HG03442 (cell line): ENCODE results near the gene CCM2L.

ENCODE experiments used
- ATAC-seq: cut with Tn5 transposase; IDR thresholded peaks from one replicate; pipeline ENCODE4 v1.9.1; 2021; ENCODE audit warnings: mild to moderate bottlenecking, moderate library complexity; ENCODE audit not compliant: unreplicated experiment

The CCM2L gene

DNA sequence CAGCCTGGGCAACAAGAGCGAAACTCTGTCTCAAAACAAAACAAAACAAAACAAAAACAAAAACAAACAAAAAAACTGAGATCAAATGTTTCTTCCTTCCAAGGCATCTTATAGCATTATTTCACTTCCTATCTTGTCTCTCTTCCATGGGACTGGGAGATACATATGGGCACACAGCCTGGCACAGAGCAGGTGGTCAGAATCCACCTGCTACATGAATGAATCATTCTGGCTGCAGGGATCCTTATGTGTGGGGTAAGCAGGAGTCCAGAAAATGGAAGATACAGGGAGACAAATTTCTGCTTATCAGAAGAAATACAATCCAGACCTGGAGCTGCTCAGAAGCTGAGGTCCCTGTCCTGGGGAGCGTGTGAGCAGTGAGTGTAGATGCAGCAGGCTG, 18.2 kb upstream of the CCM2L start:
- ATAC-seq = no peak

DNA sequence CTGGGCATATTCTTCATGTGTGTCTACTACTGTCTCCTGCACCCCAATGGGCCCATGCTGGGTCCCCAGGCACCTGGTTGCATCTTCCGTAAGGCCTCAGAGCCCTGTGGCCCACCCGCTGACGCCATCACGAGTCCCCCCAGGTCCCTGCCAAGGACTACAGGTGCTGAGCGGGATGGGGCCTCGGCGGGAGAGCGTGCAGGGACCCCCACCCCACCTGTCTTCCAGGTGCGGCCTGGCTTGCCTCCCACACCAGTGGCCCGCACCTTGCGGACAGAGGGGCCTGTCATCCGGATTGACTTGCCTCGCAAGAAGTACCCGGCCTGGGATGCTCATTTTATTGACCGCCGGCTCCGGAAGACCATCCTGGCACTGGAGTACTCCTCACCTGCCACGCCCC, 13.2 kb upstream of the CCM2L start:
- ATAC-seq = no peak

DNA sequence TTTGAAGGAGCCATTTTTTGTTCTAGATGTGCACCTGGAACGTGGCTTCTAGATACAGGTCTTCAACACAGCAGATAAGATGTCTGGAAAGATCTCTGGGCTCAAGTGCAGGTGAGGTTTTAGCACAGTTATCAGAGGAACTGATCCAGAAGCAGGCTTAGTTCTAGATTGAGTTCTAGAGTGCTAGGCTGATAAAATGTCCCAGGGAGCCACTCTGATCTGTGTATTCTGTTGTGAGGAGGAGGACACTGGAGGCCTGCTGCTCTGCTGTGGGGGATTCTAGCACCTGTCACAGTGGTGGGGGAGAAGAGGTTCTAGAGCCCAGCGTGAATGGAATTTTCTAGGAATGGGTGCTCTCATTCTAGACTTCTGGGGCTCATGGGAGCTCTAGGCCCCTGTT, 12.0 kb upstream of the CCM2L start:
- no peak for ATAC-seq

DNA sequence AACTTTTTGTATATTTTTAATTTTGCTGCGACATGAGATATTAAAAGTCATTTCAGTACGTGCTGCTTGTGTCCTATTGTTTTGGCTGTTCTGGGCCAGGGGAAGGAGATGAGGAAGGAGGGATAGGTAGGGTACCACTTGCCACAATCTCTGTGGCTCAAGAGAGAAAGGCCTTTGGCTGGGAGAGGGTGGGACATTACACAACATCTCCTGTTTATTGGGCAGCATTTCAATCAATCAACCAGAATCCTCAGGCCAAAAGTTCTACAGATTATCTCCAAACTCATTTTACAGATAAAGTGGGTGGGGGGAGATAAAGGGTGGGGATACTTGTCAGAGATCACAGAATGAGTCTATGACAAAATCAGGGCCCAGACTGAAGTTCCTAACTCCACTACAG, 6.9 kb upstream of the CCM2L start:
- no peak for ATAC-seq

DNA sequence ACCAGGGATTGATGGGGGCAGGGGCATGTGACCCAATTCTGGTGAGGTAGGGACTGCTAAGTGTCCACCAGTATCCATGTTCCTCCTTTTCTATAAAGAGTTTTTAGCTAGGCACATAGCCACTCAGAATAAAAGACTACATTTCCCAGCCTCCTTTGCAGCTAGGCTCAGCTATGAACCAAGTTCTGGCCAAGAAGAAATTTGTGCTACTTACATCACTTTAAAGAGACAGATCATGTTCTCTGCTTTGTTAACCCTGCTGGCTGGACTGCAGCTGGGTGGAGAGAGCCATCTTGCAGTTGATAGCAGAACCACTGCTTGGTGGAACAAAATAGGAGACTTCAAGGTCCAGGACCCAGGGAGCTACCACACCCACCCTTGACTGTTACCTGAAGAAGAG, 5.3 kb upstream of the CCM2L start:
- ATAC-seq = no peak

DNA sequence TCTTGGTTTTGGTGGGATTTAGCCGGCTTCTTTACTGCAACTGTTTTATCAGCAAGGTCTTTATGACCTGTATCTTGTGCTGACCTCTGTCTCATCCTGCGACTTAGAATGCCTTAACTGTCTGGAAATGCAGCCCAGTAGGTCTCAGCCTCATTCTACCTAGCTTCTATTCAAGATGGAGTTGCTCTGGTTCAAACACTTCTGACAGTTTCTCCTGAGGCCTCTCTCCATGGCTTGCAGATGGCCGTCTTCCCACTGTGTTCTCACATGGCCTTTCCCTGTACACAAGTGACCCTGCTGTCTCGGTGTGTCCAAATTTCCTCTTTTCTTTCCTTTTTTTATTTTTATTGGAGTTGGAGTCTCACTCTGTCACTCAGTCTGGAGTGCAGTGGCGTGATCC, 4.2 kb upstream of the CCM2L start:
- ATAC-seq = no peak

DNA sequence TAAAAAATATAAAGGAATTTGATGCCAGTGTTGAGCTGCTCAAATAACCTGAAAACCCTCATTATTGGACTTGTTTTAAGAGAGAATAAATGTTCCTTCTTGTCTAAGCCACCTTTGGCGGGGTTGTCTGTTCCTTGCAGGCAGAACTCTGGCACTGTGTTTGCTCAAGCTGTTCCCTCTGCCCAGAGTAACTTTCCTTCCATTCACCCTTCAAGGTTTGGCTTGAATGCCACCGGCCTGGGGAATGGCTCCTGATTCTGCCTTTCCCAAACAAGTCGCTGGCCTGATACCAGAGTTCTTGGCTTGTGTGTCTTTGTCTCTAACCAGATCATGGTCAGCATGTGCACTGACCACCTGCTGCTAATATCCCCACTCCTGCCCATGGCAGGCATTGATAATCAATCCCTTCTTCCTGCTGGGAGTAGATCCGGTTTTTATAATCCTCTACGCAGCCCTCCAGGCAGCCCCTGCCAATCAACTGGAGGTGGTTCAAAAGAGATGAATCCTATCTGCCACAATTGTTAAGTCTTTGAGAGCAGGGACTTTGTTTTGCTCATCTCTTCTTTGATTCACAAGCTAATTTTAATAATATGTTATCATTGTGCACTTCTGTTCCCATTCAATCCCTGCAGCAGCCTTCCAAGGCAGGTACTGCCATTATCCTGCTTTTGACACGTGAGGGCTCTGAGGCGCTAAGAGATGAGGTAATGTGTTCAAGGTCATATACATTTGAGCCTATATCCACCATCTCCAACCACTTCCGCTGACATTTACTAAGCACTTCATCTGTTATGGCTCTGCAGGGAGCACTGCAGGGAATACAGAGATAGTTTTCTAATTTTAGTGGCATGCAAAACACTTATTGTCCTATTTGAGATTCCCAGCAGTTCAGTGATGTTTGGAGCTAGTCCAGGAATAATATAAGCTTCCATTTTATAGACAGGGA, 3.1 kb upstream of the CCM2L start:
- no peak for ATAC-seq

DNA sequence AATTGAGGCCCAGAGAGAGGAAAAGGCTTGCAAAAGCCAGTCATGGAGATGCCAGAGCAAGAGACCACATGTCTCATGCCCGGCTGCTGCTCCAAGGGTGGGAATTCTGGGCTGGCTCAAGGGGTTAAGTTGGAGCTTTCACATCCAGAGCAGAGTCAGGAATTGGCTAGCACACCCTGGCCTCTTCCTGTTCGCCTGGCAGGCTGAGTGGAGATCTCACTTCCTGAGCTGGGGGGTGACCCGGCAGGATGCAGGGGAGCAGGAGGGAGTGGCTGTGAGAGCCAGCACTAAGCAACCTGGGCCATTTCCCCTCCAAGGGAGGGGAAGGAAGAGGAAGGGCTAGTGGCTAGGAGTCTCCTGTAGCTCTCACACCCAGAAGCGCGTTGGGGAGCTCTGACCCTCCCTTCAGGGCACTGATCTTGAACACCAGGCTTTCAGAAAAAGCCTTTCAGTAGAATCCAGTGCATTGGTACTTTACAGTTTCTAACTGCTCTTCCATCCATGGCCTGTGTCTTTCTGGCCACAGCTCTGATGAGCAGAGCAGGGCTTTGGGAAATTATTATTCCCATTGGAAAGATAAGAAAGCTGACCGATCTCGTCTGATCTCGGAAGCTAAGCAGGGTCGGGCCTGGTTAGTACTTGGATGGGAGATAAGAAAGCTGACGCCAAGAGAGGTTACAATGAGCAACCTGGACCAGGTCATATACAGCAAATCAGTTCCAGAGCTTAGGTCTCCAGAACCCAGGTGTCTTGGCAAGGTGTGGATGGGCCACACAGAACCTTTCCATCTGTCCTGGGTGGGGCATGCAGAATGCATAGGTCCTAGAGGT, 2.2 kb upstream of the CCM2L start:
- no peak for ATAC-seq

DNA sequence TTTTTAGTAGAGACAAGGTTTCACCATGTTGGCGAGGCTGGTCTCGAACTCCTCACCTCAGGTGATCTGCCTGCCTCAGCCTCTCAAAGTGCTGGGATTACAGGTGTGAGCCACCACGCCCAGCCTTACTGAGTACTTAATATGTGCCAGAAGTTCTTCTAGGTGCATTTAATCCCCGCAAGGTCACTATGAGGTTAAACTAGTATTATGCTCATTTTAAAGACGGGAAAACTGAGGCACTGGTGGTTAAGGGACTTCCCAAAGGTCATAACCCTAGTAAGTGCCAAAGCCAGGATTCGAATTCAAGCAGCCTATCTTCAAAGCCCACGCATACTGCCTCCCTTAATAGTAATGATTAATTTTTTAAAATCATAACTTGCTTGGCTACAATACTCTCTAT, 674 bp upstream of the CCM2L start:
- ATAC-seq = no peak

DNA sequence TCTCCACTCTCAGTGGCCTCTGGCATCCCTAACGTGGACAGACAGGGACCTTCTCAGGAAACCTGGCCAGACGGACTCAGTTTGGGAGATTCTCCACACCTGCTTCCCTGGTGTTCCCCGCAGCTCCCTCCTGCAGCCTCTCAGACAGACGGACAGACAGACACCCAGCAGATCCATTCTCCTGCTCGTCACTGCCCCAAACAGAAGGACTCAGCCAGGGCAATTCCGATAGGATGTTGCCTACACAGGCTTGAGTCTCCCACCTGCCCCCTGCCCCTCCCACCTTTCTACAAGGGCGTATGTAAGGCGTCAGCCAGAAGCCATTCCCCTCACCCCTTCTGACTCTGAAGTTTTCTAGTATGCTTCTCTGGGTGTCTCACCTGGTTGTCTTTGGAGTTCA, 428 bp downstream of the CCM2L start:
- no peak for ATAC-seq

DNA sequence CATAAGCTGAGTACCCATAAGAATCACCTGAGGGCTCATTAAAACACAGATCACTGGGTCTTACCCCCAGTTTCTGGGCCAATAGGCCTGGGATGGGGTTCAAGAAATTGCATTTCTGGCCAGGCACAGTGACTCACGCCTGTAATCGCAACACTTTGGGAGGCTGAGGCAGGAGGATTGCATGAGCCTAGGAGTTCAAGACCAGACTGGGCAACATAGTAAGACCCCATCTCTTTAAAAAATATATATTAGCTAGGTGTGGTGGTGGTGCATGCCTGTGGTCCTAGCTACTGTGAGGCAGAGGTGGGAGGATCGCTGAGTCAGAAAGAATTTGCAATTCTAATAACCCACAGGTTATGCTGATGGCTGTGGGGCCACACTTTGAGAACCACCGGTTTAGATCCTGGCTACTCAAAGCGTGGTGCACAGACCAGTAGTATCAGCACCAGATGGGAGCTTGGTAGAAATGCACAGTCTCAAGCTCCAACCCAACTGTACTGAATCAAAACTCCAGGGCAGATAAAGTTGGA, 2.0 kb downstream of the CCM2L start:
- no peak for ATAC-seq

DNA sequence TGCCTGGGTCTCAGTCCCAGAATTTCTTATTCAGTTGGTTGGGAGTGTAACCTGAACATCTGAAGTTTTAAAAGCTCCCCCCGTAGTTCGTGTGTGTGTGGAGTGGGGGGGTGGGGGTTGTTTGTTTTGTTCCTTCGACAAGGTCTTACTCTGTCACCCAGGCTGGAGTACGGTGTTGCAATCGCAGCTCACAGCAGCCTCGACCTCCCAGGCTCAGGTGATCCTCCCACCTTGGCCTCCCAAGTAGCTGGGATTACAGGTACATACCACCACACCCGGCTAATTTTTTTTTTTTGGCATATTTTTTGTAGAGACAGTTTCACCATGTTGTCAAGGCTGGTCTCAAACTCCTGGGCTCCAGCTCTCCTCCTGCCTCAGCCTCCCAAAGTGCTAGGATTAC, 3.1 kb downstream of the CCM2L start:
- ATAC-seq = no peak

DNA sequence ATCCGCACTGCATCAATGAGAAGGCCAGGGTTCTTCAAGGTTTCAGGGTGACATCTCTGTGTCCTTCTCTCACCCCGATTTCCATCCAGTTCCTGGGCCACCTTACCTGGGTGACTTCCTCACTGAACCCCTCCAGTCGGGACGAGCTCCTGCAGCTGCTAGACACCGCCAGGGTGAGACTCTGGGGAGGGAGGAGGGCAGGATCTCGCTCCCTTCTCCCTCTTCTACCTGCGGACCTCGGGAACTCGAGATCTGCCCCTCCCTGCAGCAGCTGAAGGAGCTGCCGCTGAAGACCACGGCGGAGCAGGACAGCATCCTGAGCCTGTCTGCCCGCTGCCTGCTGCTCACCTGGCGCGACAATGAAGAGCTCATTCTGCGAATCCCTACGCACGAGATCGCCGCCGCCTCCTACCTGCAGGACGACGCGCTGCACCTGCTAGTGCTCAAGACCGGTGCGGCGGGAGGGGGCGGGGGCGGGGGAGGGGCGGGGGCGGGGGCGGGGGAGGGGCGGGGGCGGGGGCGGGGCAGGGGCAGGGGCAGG, 7.5 kb downstream of the CCM2L start:
- no peak for ATAC-seq

DNA sequence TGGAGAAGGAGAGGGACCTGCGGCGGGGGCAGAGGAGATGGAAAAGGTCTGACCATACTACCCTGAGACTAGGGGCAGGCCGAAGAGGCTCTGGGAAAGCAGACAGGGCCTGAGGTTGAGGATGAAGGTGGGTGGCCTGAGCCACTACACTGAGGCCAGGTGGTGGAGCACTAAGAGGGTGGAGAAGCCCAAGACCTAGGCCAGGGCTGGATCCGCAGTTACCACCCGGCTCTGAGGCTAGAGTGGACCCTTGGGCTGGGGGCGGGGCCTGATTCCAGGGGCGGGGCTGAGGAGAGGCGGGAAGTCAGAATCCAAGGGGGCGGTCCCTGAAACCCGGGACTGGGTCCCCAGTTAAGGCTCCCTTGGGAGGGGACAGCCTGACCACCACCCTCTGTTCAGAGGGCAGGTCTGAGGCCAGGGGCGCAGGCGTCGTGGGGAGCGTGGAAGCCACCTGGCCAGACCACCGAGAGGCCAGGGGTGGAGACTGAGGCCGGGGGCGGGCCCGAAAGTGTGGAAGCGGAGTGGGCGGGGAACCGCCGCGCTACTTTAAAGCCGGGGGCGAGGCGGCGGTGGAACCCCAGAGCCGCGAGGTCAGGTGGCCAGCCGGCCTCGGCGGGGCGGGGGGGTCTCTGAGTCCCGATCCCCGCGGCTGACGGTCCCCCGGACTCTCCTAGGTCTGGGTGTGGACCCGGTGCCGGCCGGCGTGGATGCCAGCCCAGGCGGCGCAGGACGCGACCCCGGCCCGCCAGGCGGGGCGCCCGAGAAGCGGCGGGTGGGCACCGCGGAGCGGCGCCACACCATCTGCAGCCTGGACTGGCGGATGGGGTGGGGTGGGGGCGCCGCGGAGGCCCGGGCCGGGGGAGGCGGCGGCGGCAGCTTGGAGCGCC, 8.3 kb downstream of the CCM2L start:
- no peak for ATAC-seq

DNA sequence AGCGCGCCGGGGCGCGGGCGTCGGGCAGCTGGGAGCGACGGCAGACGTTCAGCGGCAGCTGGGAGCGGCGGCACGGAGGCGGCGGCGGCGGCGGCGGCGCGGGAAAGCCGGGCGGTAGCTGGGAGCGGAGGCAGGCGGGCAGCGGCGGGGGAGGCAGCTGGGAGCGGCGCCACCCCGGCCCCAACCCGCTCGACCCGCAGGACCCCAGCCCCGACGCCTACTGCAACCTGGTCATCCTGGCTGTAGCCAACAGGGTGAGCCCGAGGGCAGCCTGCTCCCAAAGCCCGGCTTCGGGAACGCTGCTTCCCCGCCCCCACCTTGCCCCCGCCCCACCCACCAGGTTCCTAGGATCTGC, 8.9 kb downstream of the CCM2L start:
- no peak for ATAC-seq

DNA sequence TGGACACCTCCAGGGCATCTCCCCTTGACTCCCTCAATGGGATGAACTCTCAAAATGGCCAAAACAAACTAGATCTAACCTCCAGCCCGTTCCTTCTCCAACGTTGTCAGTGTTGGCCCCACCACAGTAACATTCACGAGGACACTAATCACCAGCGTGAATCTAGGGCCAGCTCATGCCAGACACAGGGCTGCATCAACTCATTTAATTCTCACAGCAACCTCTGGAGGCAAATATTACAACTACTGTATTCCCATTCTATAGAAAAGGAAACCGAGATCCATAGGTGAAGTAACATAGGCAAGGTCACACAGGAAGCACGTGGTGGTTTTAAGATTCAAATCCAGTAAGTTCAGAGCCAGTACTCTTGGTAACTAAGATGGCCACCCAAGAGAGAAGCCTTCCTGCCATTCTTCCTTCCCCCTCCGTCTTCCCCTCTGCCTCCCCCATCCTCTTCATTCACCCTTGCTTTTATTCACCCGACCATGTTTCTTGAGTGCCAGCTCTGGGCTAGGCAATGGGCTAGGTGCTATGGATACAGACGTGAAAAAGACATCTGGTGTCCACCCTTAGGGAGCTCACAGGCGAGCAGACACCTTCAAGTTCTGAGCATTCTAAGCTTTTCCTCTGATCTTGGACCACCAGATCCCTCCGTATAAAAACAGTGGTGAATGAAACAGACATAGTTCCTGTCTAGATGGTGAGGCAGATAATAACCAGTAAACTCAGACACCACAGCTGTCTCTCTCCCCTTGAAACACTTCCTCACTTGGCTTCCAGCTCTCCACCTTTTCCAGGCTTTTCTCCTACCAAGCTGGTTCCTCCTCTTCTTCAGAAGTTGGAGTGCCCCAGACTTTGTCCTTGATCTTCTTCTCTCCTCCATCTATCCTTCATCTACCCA, 9.6 kb downstream of the CCM2L start:
- ATAC-seq = no peak

DNA sequence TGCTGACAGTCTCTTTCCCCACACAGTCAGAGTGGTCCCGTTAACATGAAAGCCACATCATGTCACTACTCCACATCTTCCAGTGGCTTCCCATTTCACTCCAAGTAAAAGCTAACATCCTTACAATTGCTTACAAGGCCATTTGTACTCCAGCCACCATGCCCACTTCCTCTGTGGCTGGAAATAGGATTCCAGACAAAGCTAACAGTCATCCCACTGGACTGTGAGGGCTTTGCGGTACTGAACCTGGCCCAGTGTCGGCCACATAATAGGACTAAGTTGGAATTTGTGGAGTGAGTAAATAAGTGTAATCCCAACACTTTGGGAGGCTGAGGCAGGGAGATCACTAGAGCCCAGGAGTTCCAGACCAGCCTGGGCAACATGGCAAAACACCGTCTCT, 10.9 kb downstream of the CCM2L start:
- ATAC-seq = no peak

DNA sequence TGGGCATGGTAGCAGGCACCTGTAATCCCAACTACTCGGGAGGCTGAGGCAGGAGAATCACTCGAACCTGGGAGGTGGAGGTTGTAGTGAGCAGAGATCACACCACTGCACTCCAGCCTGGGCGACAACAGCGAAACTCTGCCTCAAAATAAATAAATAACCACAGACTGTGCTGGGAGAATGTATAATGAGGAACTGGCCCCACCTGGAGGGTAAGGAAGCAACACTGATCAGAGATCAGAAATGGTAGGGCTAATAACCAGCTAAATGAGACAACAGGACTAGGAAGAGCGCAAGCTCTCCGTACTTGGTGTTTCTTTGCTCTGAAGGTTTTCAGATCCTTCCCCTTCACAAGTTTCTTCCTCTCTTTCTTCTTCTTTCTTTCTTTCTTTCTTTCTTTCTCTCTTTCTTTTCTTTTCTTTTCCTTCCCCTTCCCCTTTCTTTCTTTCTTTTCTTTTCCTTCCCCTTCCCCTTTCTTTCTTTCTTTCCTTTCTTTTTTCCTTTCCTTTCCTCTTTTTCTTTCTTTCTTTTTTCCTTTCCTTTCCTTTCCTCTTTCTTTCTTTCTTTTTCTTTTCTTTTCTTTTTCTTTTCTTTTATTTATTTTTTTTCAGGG, 14.6 kb downstream of the CCM2L start:
- no peak for ATAC-seq

DNA sequence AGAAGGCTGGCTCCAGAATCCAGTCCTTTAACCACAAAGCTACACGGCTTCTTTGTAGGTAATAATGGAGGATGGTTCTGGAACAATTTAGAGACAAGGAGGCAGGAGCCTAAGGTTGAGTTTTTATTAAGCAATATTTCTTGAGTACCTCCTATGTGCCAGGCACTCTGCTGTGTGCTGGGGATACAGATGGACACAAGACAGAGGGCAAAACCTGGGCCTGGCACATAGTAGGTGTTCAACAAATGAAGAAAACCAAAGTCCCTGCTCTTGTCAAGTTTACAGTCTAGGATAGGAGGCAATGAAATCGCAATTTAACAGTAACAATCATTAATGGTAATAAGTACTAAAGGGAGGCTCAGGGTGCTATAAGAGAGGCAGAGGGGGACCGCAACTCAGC, 17.4 kb downstream of the CCM2L start:
- no peak for ATAC-seq
